Vagina (tissue), 2 donors: ENCODE measurements around the gene CYP46A1.

Experiments used
- CTCF ChIP-seq, 3 experiments: fragments of 450-650 bp in 2 of 3; fragments of 200-600 bp in 1 of 3; sonication (generic) in 1 of 3; IDR thresholded peaks; one replicate each; pipeline ENCODE4 v1.5.1; 2017 to 2019; ENCODE audit warnings: antibody characterized with exemption in 3 of 3, mild to moderate bottlenecking in 2 of 3, moderate library complexity in 2 of 3
- POLR2A ChIP-seq, 2 donors: fragments of 450-650 bp; IDR thresholded peaks; one replicate each; pipeline ENCODE4 v1.6.1; 2017; ENCODE audit warnings: antibody characterized with exemption in 2 of 2, mild to moderate bottlenecking in 2 of 2, moderate library complexity in 2 of 2
- POLR2AphosphoS5 ChIP-seq, 2 donors: sonication (generic); formaldehyde crosslinking; IDR thresholded peaks; one replicate each; pipeline ENCODE4 v1.9.0; 2017; ENCODE audit warnings: antibody characterized with exemption in 2 of 2, mild to moderate bottlenecking in 2 of 2, low read depth in 1 of 2; ENCODE audit not compliant: insufficient read depth in 1 of 2

- no peak for TF ChIP-seq POLR2A (IDR thresholded peaks at IDR 0.05)
- peak; percentile 68 to 91 (median 72) for TF ChIP-seq CTCF (IDR thresholded peaks at IDR 0.05)
- no peak for TF ChIP-seq POLR2AphosphoS5 (IDR thresholded peaks at IDR 0.05; ENCODE audit: insufficient read depth in 1 of 2, low read depth in 1 of 2)
Measured at GRCh38 chr14:99682809-99683618, 1.1 kb upstream of the CYP46A1 start.
